Left kidney (tissue), 2 donors: ENCODE results near the gene LAMB2. TPM values are rescaled to one million over a fixed set of nuclear protein-coding genes. Genes with fewer than 3 reads are reported as not detected.

Experiments used
- DNase-seq: peaks from one replicate; pipeline ENCODE4 v3.0.0-alpha.2; 2013
- polyA plus RNA-seq: library from polyadenylated mRNA; unstranded; fragments of 120-200 nt; gene quantifications from one replicate; pipeline ENCODE4 v1.2.1, GENCODE V29; 2013; ENCODE audit not compliant: insufficient read length

LAMB2 gene
- polyA plus RNA-seq, 1 donor: 435 TPM

- DNase-seq: no peak
Measured at GRCh38 chr3:49122451-49122850, 10.4 kb downstream of the LAMB2 start.

- no peak for DNase-seq
Measured at GRCh38 chr3:49122022-49122421, 10.8 kb downstream of the LAMB2 start.

- DNase-seq: no peak
Measured at GRCh38 chr3:49121132-49121736, 11.6 kb downstream of the LAMB2 start.

- DNase-seq: peak; percentile 92
Measured at GRCh38 chr3:49120438-49121131, 12.3 kb downstream of the LAMB2 start, which contains the start of gene USP19. Gene USP19, minus strand, starts transcription at chr3:49120823. Its CDS starts 1,678 bp downstream, at chr3:49119145.

- DNase-seq: no peak
Measured at GRCh38 chr3:49120096-49120437, 12.8 kb downstream of the LAMB2 start.

- no peak for DNase-seq
Measured at GRCh38 chr3:49119439-49119838, 13.4 kb downstream of the LAMB2 start.

GRCh38 chr3:49119036-49119435 is 13.8 kb downstream of the LAMB2 start:
- no peak for DNase-seq

GRCh38 chr3:49112262-49112661 is 20.6 kb downstream of the LAMB2 start:
- DNase-seq: no peak

GRCh38 chr3:49111347-49111746 is 21.5 kb downstream of the LAMB2 start:
- no peak for DNase-seq

- no peak for DNase-seq
Measured at GRCh38 chr3:49110780-49111179, 22.1 kb downstream of the LAMB2 start.

GRCh38 chr3:49108346-49108745 is 24.5 kb downstream of the LAMB2 start:
- no peak for DNase-seq

- peak; percentile 95 for DNase-seq
Measured at GRCh38 chr3:49104427-49105291, 28.2 kb downstream of the LAMB2 start, which contains the start of gene QARS1. Gene QARS1, minus strand, starts transcription at chr3:49104757. Its CDS starts 24 bp downstream, at chr3:49104733.

- no peak for DNase-seq
Measured at GRCh38 chr3:49104052-49104426, 28.8 kb downstream of the LAMB2 start.

- no peak for DNase-seq
Measured at GRCh38 chr3:49100046-49100615, 32.7 kb downstream of the LAMB2 start.

- DNase-seq: no peak
Measured at GRCh38 chr3:49098910-49099630, 33.8 kb downstream of the LAMB2 start.

- no peak for DNase-seq
Measured at GRCh38 chr3:49098429-49098828, 34.4 kb downstream of the LAMB2 start.

- peak; percentile 99 for DNase-seq
Measured at GRCh38 chr3:49093853-49094767, 38.7 kb downstream of the LAMB2 start, which contains the start of gene QRICH1. Gene QRICH1, minus strand, starts transcription at chr3:49094071. Its CDS starts 17,054 bp downstream, at chr3:49077017.

GRCh38 chr3:49092938-49093852 is 39.7 kb downstream of the LAMB2 start:
- peak; percentile 76 for DNase-seq

GRCh38 chr3:49081429-49081828 is 51.4 kb downstream of the LAMB2 start:
- DNase-seq: no peak
